Body of pancreas (tissue), 4 donors: ENCODE data around the gene AIFM2. TPM values are rescaled to one million over a fixed set of nuclear protein-coding genes. Genes with fewer than 3 reads are reported as not detected.

Source experiments
- ATAC-seq: fragments of 150-250 bp; one replicate; pipeline ENCODE4 v1.9.1; 2016
- DNase-seq, 4 donors: peaks; one replicate each; pipeline ENCODE4 v3.0.0-alpha.2; 2019
- H3K27ac ChIP-seq, 4 donors: fragments of 200-600 bp; sonication (generic); 1 replicate in 3 of 4; 2 replicates in 1 of 4; pipeline versions ENCODE4 v1.5.1 to v1.6.1; 2016 to 2019; ENCODE audit warnings: mild to moderate bottlenecking in 1 of 4, mixed read lengths in 1 of 4, moderate library complexity in 1 of 4
- H3K27me3 ChIP-seq, 2 donors: fragments of 200-600 bp; sonication (generic); one replicate each; pipeline ENCODE4 v1.6.0; 2016; ENCODE audit warnings: mild to moderate bottlenecking in 1 of 2
- H3K36me3 ChIP-seq, 2 donors: fragments of 200-600 bp; sonication (generic); replicated peaks in 1 of 2; 2 replicates each; pipeline ENCODE4 v1.5.1; 2016; ENCODE audit warnings: low read depth in 2 of 2; ENCODE audit not compliant: insufficient read depth in 1 of 2
- H3K4me1 ChIP-seq: fragments of 200-600 bp; sonication (generic); one replicate; pipeline ENCODE4 v1.6.0; 2016
- H3K4me3 ChIP-seq, 2 donors: fragments of 200-600 bp; sonication (generic); 1 replicate in 1 of 2; 2 replicates in 1 of 2; pipeline ENCODE4 v1.5.1; 2016 to 2019
- H3K9me3 ChIP-seq, 3 donors: fragments of 200-600 bp; sonication (generic); 1 replicate in 2 of 3; 2 replicates in 1 of 3; pipeline ENCODE4 v1.5.1; 2016
- POLR2A ChIP-seq, 3 donors: fragments of 450-650 bp; IDR thresholded peaks; one replicate each; pipeline ENCODE4 v1.6.1; 2016; ENCODE audit warnings: antibody characterized with exemption in 3 of 3, mild to moderate bottlenecking in 2 of 3
- WGBS, 2 donors: methylation state at CpG; one replicate each; pipeline ENCODE4 v1.1.5; 2017; 5-methylcytosine and 5-hydroxymethylcytosine counted together
- intact Hi-C: fragments of 100-400 bp; cut with DNase I; formaldehyde crosslinking; loops from one replicate; pipeline ENCODE4 v1.15.1; 2023
- total RNA-seq, 2 donors: library from RNA; depleted of rRNA; stranded (reverse); fragments of >200 nt; gene quantifications; one replicate each; pipeline ENCODE4 v1.1.0, GENCODE V29; 2016
- TF ChIP-seq, protein P1 (sequence below), 7 experiments: fragments of 450-650 bp in 4 of 7; fragments of 200-600 bp in 3 of 7; sonication (generic) in 3 of 7; IDR thresholded peaks; one replicate each; pipeline ENCODE4 v1.5.1; 2016 to 2019; ENCODE audit warnings: antibody characterized with exemption in 7 of 7

The AIFM2 gene
- total RNA-seq, 2 donors from 2014 or later, result 4.2 to 12.2 TPM

DNA sequence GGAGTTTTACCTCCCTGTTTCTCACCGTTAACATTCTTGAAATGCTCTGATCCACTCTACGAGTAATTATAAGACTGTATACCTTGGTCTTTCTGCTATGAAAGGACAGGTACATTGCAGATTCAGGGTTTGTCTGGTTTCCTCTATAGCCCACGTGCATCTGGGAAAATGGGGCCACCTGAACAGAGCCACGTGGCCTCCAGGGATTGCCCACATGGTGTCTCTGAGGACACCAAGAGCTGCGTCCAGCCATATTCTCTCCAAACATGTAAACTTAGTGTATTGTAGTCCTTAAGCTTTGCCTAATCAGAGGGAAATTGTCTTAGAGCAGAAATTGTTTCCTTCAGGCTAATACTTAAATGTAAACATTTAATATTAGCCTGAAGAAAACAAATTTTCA is 63.3 kb downstream of the AIFM2 start:
- no peaks in the 10 kb centered on the region for H3K36me3 ChIP-seq
- WGBS, 2 donors, result 79 to 81% methylated on average over 5 of the region's 5 CpGs
- TF ChIP-seq, protein P1, sequence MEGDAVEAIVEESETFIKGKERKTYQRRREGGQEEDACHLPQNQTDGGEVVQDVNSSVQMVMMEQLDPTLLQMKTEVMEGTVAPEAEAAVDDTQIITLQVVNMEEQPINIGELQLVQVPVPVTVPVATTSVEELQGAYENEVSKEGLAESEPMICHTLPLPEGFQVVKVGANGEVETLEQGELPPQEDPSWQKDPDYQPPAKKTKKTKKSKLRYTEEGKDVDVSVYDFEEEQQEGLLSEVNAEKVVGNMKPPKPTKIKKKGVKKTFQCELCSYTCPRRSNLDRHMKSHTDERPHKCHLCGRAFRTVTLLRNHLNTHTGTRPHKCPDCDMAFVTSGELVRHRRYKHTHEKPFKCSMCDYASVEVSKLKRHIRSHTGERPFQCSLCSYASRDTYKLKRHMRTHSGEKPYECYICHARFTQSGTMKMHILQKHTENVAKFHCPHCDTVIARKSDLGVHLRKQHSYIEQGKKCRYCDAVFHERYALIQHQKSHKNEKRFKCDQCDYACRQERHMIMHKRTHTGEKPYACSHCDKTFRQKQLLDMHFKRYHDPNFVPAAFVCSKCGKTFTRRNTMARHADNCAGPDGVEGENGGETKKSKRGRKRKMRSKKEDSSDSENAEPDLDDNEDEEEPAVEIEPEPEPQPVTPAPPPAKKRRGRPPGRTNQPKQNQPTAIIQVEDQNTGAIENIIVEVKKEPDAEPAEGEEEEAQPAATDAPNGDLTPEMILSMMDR (IDR thresholded peaks at IDR 0.05), result no peak
- no peak for TF ChIP-seq POLR2A (IDR thresholded peaks at IDR 0.05)

DNA sequence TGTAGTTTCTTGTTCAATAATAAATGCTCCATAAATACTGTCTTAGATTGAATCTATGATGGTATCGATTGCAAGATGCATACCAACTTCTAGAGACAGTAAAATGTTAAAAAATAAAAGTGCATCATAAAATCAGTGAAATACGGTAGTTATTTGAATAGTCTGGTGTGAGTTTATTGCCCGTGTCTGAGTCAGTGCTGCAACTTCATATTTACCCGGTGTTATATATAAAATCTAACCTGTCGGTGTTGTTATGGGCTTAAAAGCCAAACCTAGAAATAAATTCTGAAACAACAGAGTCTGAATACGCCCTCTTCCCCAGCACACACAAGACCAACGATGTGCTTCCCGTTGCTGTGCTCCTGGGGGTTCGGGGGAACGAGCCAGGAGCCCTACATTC is 63.7 kb downstream of the AIFM2 start:
- DNase-seq, result no peak
- H3K27ac ChIP-seq, result no peak overlapping the region
- no peaks in the 10 kb centered on the region for H3K4me1 ChIP-seq
- H3K4me3 ChIP-seq, result no peak overlapping the region
- no peaks in the 10 kb centered on the region for H3K36me3 ChIP-seq
- intact Hi-C loops, result no loop called here
- no peaks in the 10 kb centered on the region for H3K27me3 ChIP-seq
- TF ChIP-seq, protein P1 (IDR thresholded peaks at IDR 0.05), result no peak
- TF ChIP-seq POLR2A (IDR thresholded peaks at IDR 0.05), result no peak
- no peaks in the 10 kb centered on the region for H3K9me3 ChIP-seq
- ATAC-seq, result no peak
- 88 to 91% methylated on average over 10 of the region's 10 CpGs for WGBS, 2 donors

More for the DNA sequence above, 63.3 kb downstream of the AIFM2 start:
- Histone ChIP-seq H3K4me3 (no peak overlapping the region), H3K9me3 (no peaks in the 10 kb centered on the region), H3K27me3 (no peaks in the 10 kb centered on the region), H3K4me1 (no peaks in the 10 kb centered on the region), H3K27ac (no peak overlapping the region)
- no peak for DNase-seq
- no peak for ATAC-seq
- intact Hi-C loops, result no loop called here

DNA sequence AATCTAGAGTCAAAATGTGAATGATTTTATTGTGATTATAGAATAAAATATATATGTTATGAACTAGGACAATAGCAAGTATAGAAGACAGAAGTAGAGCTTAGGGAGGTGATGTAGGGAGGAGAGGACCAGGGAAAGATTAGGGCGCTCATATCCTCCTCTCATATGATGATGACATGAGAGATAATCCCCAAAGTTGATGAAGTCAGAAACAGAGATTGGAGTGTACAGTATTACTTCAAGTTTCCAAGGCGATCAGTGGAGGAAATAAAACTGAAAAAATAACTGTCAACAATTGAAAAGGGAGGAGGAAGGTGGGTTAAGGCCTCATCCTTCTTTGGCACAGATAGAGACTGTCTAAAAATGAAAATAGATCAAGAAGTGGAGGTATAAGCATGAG is 65.0 kb downstream of the AIFM2 start:
- no peak for ATAC-seq
- intact Hi-C loops, result no loop called here
- Histone ChIP-seq H3K9me3 (no peaks in the 10 kb centered on the region), H3K4me3 (no peak overlapping the region), H3K36me3 (no peaks in the 10 kb centered on the region), H3K27me3 (no peaks in the 10 kb centered on the region), H3K4me1 (no peaks in the 10 kb centered on the region), H3K27ac (no peak overlapping the region)
- 89 to 91% methylated on average over 2 of the region's 2 CpGs for WGBS, 2 donors
- TF ChIP-seq POLR2A (IDR thresholded peaks at IDR 0.05), result no peak
- TF ChIP-seq, protein P1 (IDR thresholded peaks at IDR 0.05), result no peak
- DNase-seq, result no peak

GRCh38 chr10:70066190-70066589 is 66.4 kb downstream of the AIFM2 start:
- ATAC-seq (no peak), DNase-seq (no peak)
- WGBS, 2 donors, result 82 to 90% methylated on average over 3 of the region's 3 CpGs
- H3K9me3 ChIP-seq, result no peaks in the 10 kb centered on the region
- H3K4me1 ChIP-seq, result no peaks in the 10 kb centered on the region
- intact Hi-C loops, result no loop called here
- no peak for TF ChIP-seq POLR2A (IDR thresholded peaks at IDR 0.05)
- TF ChIP-seq, protein P1 (IDR thresholded peaks at IDR 0.05), result no peak
- H3K27ac ChIP-seq, result no peak overlapping the region
- H3K4me3 ChIP-seq, result no peak overlapping the region
- no peaks in the 10 kb centered on the region for H3K36me3 ChIP-seq
- H3K27me3 ChIP-seq, result no peaks in the 10 kb centered on the region

- ATAC-seq, result no peak
- H3K9me3 ChIP-seq, result no peaks in the 10 kb centered on the region
- intact Hi-C loops, result no loop called here
- WGBS, 2 donors, result 71 to 90% methylated on average over 4 of the region's 4 CpGs
- TF ChIP-seq, protein P1 (IDR thresholded peaks at IDR 0.05), result no peak
- TF ChIP-seq POLR2A (IDR thresholded peaks at IDR 0.05), result no peak
- DNase-seq, result no peak
- H3K36me3 ChIP-seq, result no peaks in the 10 kb centered on the region
- H3K4me3 ChIP-seq, result no peak overlapping the region
- no peaks in the 10 kb centered on the region for H3K27me3 ChIP-seq
- no peaks in the 10 kb centered on the region for H3K4me1 ChIP-seq
- no peak overlapping the region for H3K27ac ChIP-seq
Observed at GRCh38 chr10:70064486-70064885, 68.1 kb downstream of the AIFM2 start.
